HG02840 (cell line): ENCODE measurements around the gene EP400.
"Not testable (repeated sequence)": the region's sequence is repeated elsewhere in the genome, so short reads cannot be mapped to it uniquely, and the experiment has no call there.

Experiments used
- ATAC-seq: cut with Tn5 transposase; IDR thresholded peaks from one replicate; pipeline ENCODE4 v1.9.1; 2021; ENCODE audit warnings: mild to moderate bottlenecking, moderate library complexity, moderate number of reproducible peaks; ENCODE audit not compliant: unreplicated experiment, low FRiP score

The EP400 gene

DNA sequence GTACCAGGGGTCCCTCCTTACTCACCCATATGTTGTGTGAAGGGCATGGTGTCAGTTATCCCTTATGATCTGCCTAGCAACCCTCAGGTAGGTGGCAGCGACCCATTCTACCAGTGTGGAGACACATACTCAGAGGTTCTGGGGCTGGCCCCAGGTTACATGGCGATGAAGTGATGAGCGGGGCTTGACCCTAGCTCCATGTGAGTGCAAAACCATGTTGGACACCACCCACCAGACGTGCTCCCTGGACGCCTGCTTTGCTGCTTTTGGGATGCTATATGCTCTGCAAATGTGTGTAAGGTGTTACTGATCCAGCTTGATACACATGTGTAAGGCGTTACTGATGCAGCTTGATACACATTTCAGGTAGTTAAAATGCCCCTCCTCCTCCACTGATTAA is 33.3 kb downstream of the EP400 start:
- ATAC-seq, result no peak

DNA sequence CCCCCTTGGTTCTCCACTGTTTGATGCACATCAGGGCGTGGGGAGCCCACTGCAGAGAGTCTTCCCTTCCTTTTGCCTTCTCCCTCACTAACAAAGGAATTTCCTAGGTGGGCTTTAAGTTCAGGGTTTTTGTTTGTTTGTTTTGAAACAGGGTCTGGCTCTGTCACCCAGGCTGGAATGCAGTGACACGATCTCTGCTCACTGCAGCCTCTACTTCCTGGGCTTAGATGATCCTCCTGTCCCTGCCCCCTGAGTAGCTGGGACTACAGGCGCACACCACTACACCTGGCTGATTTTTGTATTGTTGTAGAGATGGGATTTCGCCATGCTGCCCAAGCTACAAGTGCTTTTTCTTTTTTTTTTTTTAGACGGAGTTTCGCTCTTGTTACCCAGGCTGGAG is 33.8 kb downstream of the EP400 start:
- ATAC-seq, result no peak

DNA sequence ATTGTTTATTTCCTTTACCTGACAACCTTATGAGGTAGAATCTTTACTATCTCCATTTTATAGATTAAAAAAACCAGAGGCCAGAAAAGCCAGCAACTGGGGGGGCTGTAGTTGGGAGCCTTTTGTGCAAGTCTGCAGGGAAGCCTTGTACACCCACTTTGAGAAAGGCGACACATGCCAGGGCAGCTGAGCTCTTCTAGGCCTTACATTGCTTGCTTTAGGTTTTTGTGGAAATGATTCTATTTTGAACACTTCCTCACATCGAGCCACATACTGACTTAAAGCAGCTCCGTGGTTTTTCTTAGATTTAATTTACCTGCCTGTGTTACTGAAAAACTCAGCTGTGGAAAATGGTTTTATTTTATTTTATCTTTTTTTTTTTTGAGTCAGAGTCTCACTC is 34.6 kb downstream of the EP400 start:
- no peak for ATAC-seq

DNA sequence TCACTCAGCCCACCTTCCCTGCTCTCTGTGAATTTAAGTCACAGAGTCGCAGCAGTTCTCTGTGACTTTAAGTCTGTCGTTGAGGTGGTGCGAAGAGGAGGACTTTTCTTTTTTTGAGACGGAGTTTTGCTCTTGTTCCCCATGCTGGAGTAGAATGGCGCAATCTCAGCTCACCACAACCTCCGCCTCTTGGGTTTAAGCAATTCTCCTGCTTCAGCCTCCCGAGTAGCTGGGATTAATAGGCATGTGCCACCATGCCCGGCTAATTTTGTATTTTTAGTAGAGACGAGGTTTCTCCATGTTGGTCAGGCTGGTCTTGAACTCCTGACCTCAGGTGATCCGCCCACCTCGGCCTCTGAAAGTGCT is 35.8 kb downstream of the EP400 start:
- ATAC-seq, result not testable (repeated sequence)

DNA sequence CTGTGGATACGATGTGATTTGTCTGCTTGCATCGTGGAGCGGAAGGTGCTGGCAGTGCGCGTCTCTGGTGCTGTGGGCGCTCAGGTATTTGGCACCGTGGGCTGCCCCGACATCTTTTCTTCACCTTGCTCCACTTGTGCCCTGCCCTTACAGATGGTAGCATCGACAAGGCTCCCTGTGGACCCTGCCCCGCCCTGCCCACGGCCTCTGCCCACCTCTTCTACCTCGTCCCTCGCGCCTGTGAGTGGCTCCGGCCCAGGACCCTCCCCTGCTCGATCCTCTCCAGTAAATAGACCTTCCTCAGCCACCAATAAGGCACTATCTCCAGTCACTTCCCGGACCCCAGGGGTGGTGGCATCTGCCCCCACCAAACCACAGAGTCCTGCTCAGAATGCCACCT is 36.6 kb downstream of the EP400 start:
- ATAC-seq, result no peak

DNA sequence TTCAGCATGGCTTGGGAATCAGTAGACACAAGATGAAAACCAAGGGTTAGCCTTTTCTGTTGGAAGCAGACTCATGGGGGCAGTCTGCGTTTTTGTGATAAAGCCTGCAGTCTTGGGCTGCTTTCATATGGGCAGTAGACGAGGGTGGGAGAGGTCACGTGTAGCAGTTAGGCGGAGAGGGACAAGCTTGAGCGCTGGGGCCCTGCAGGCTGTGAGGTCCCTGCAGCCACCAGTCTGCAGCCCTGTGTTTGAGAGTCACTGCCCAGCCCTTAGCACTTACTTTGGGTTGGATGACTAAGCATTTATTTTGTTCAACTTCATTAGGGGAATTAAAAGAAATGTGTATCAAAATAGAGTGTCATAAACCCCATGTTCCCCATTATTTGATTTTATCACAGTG is 37.2 kb downstream of the EP400 start:
- no peak for ATAC-seq

DNA sequence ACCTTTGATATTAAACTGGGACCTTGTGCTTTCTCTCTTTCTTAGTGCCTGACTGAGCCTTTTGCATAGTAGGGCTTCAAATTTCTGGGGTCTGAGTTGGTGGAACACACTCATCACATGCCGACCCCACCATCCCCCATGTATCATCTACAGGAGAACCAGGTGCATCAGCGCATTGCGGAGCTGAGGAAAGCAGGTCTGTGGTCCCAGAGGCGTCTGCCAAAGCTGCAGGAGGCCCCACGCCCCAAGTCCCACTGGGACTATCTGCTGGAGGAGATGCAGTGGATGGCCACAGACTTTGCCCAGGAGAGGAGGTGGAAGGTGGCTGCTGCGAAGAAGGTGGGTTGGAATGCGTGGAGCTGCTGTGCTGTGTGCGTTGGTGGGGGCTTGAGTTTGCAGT is 37.8 kb downstream of the EP400 start:
- ATAC-seq, result no peak

DNA sequence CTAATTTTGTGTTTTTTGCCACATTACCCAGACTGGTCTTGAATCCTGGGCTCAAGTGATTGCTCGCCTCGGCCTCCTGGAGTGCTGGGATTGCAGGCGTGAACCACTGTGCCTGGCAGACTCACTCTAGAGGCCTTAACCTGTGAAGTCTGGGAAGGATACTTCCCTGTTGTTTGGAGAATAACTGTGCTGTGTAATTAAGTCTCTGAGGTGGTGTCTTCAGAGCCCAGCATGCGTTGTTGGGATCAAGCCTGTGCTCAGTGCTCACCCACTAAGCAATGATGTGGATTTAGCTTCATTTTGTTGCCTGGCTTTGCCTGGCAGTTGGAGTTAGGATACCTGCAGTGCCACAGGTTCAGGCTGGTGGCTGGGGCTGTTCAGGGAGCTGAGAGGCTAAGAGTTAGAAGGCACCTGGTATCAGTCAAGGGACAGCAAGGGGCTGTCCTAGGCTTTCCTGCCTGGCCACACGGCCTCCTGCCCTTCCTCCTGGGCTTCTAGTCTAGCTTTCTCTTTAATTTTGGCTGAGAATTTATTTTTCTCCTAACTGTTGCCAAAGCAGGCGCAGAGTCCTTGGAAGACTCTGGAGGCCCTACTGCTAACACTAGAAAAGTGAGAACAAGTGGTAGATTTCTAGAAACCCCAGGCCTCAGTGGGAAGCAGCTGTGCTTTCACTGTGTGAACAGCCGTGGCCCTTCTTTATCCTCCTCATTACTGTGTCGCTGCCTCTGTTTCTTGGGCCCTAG is 38.5 kb downstream of the EP400 start:
- no peak for ATAC-seq

DNA sequence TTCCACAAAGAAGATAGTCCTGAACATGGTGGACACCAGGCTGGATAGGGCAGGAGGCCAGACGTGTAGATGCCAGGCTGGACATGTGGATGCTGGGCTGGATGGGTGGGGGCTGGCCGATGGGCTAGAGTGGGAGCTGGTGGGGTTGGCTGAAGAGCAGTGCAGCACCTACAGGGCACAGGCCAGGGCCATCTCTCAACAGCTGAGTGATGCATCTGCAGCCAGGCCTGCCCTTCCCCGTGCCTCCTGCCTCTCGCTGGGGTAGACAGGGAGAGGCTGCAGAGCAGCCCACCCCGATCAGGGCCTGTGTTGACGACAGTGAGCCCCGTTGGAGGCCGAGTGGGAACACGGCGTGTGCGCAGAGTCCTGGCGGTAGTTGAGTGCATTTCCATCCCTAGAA is 39.3 kb downstream of the EP400 start:
- no peak for ATAC-seq

DNA sequence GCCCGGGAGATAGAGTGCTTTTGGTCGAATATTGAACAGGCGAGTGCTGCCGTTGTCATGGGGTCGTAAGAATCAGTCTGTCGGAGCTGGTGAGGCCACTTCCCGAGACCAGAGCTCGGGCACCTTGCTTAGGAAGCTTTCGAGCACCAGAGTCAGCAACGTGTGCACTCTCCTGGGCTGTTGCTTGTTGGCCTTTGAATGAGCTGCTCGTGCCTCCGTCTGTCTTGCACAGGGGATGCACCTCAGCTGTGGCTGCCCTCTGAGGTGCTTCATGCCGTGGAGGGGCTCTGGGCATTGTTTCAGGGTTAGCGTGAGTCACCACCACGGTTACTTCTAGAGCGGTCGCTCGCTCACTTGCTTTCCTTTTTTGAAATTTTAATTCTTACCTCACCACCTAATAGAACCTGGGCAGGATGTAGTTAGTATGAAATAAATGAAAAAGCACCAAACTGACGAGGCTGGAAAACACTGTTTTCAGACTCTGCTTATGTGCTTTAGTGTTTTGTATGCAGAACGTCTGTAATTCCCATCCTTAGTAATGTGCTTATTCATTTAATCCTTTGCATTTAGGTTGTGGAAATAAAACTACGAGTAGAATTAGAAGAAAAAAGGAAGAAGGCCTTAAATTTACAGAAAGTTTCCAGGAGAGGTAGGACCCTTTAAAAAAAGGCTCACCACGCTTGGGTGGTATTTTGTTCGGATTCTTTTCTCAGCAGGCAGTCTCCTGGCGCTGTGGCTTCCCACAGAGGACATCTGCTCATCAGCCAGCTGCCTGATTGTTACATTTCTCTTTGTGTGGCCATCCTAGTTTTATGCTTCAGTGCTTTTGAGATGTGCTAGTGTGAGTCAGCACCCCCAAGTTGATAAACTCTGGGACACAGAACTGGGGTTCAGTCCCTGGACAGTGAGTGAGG is 40.6 kb downstream of the EP400 start:
- ATAC-seq, result no peak

DNA sequence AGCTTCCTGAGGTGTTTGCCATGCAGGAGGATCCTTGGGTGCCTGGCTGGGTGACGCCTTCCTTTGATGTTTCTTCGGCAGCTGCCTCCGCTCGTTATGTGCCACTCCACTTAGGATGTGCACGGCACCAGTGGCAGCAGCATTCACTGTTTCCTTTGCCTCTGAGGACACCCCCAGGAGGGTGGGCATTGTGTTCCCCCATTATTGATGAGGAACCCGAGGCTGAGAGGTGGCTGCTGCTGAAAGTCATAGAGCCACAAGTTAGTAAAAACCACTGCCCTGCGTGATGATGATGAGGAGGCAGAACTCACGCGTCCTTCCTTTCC is 41.2 kb downstream of the EP400 start:
- ATAC-seq, result no peak

DNA sequence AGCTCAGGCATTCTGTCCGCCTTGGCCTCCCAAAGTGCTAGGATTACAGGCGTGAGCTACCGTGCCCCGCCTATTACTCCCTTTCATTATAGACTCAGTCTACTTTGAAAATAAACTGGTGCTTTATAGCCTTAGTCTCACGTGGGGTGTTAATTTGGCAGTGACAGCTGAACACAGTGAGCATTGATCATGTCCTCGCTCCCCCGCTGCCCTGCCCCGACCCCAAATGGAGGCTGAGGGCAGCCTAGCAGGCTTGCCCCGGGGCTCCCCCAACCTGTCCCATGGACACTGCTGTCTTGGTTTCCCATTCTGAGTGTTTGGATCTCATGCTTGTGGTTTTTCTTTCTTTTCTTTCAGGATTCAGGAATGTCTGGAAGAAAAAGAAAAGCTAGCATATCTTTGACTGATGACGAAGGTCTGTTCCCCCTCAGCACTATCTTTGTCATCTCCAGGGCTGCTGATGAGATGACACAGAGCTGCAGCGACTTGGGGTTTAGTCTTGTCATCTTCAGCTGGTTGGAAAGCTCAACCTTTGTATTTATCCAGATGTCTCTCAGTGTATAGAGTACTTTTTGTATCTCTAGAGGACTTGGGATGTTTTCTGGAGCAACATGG is 42.2 kb downstream of the EP400 start:
- no peak for ATAC-seq

DNA sequence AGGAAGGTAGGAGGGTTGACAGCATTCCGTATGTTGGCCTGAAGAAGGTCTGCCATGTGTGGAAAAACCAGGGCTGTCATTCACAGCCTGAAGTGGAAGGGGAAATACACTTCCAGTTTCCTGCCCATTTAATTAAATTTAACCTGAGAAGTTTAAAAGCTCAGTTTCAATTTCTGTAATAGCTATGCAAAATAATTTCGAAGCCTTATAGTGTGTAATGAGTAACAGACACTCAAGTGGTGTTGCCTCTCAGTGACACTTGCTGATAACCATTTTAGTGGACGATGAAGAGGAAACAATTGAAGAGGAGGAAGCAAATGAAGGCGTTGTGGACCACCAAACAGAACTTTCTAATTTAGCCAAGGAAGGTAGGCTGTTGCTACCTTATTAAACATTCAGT is 44.8 kb downstream of the EP400 start:
- peak; percentile 71 for ATAC-seq

DNA sequence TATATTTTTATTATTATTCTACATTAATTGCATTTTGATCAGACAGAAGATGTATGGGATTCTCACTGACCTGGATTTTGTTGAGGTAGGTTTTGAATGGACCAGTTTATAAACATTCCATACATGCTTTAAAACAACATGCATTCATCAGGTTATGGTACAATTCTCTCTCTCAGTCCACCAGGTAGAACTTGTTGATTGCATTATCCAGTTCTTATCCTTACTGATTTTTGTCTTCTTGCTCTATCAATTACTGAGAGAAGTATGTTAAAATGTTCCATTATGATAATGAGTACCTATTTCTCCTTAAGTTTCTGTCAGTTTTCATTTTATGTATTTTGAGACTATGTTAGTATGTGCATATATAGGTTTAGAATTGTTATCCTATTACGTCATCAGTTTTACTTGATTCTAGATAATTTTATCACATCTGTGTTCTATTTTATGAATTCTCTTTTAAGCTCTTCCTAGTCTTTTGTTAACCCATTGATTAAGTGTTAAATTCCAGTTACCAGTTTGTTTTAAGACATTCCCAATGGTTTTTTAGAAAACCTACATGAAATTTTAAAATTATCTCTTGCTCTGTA is 50.6 kb downstream of the EP400 start:
- ATAC-seq, result no peak

DNA sequence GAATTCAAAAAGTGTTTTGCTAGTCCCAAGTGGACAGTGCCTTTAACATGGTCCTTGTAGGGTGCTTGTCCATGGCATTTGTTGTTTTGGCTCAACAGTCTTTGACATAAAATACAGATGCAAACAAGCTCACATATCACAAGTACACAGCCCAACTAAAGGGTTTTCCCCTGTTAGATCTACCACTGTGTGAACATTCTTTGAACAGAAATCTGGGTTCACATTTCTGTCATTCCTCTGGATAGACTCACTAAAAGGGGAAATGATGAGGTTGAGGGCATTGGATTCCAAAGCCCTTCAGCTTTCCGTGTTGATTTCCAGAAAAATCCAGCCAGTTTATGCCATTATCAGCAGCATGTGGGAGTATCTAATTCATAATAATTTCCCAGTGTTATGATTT is 54.1 kb downstream of the EP400 start:
- no peak for ATAC-seq

DNA sequence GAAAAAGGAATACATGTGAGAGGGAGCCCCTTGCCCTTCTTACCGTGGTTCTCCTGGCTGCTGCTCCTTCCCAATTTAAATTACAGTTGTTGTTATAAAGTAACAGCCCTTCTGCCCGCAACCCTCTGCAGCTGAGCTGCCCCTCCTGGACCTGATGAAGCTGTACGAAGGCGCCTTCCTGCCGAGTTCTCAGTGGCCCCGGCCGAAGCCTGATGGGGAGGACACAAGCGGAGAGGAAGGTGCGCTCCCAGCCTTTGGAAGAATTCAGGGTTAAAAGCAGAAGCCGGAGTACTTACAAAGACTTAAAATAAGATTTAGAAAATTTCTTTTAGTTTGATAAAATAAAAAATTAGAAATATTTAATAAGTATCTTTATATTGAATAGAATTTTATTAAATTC is 55.2 kb downstream of the EP400 start:
- ATAC-seq, result no peak

DNA sequence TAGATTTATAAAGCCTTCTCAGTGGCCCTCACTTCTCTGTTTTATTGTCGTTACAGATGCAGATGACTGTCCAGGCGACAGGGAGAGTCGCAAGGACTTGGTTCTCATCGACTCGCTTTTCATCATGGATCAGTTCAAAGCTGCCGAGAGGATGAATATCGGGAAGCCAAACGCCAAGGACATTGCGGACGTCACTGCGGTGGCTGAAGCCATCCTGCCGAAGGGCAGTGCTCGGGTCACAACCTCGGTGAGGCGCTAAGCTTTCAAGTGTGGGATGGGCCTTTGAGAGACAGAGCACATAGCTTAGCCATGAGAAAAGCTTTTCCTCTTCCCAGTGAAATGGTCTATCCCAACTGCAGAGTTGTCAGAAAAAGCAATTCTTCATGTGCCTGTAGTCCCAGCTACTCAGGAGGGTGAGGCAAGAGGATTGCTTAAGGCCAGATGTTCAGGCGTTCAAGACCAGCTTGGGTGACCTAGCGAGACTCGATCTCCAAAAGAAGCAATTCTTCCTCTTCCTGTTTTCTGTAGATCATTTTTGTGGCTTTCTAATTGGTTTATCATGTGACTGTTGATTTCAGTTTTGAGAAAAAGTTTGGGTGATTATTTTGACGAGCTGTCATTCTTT is 56.4 kb downstream of the EP400 start:
- ATAC-seq, result no peak

DNA sequence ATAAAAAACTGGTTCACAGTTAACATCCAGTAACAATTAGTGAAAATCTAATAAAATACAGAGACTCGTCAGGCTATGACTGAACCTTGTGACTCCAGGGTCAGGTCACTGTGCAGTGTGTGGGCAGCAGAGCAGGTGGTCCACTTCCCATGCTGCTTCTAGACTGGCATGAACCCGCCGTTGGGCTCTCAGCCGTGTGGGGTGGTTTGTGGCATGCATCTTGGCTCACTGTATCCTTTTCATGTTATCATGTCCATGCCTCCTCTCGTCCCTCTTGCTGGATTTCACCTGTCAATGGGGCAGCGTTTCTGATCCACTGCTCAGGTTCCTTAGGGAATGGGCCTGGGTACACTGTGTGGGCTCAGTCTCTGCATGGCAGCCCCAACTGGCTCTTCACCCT is 57.3 kb downstream of the EP400 start:
- ATAC-seq, result no peak

DNA sequence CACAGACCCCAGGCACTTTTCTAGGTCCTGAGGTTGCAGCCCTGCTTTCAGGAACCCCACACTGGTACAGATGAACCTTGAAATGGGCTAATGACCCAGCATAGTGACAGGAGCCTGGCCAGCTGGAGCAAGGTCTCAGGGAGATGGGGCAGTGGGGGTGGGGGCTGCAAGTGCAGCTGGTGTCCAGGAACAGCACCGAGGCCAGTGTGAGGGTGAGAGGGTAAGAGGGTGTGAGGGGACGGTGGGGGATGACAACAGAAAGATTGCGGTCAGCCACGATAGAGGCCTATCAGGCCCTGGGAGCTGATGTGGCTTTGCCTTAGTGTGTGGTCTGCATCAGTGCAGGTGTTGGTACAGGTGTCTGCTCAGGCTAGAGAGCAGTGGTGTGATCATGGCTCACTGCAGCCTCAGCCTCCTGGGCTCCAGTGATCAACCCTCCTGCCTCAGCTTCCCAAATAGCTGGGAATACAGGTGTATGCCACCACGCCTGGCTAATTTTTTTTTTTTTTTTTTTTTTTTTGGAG is 59.7 kb downstream of the EP400 start:
- ATAC-seq, result no peak

DNA sequence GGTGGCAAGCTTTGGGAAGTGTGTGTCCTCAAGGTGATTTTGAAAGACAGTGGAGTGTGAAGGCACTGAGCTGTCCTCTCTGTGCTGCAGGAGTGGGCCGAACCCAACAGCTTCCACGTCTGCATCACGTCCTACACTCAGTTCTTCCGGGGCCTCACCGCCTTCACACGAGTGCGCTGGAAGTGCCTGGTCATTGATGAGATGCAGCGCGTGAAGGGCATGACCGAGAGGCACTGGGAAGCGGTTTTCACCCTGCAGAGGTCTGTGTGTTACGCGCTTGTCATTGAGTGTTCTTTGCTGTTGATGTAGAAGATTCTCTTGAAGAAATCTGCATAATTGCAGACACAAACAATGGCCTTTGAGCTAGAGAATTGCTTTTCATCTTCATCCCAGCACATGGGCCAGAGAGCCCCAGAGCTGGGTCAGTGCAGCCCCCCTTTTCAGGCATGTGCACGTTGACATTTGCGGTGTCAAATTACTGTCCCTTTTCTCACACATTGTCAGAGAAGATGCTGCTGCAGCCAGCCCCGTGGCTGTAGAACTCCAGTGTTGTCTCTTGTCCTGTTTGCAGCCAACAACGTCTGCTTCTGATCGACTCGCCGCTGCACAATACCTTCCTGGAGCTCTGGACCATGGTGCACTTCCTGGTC is 63.3 kb downstream of the EP400 start:
- no peak for ATAC-seq
